Measurements from ENCODE around the gene SUMF1.

GRCh38 chr3:4474683-4475490 lies 7.8 kb upstream of the SUMF1 start:
- TF ChIP-seq CTCF (IDR thresholded peaks at IDR 0.05), result no peak
- TF ChIP-seq POLR2A (IDR thresholded peaks at IDR 0.05), result no peak
